ENCODE measurements around the gene NDUFAF4. TPM values are rescaled to one million over a fixed set of nuclear protein-coding genes. Genes with fewer than 3 reads are reported as not detected.

NDUFAF4 gene
- total RNA-seq, 1 donor from 2014 or later, result 50.6 TPM

DNA sequence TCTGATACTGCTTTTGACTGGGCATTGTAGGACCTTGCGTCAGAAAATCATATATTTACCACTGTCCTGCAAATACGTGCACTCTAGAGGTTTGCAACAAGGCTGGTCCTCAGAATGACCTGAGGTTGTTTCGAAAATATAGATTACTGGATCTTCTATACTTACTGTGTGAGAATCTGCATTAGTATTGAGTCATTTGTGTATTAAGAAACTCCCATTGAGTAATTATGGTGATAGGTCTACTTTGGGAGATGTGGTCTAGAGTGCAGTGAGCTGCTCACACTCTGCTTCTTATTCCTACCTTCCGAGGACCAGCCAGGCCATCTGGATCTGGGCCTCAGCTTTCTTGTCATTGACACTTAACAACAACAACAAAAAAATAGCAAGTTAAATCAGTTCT lies 36.4 kb upstream of the NDUFAF4 start:
- no peaks in the 10 kb centered on the region for H3K9me3 ChIP-seq (ENCODE audit: low read depth)
- H4K20me1 ChIP-seq (ENCODE audit: low read depth), result no peaks in the 10 kb centered on the region
- H2AFZ ChIP-seq (replicated peaks), result no peak overlapping the region
- H3K4me2 ChIP-seq, result no peak overlapping the region
- TF ChIP-seq EZH2phosphoT487 (IDR thresholded peaks at IDR 0.05) (no peak), CTCF (IDR thresholded peaks at IDR 0.05) (no peak)
- DNase-seq (ENCODE audit: low spot score), result no peak
- H3K9ac ChIP-seq, result no peak overlapping the region
- no peaks in the 10 kb centered on the region for H3K9me3 Mint-ChIP-seq
- H3K27me3 ChIP-seq, result no peaks in the 10 kb centered on the region
- no peak overlapping the region for H3K4me3 ChIP-seq
- H3K4me1 Mint-ChIP-seq, result peaks cover 9% of the 10 kb centered on the region
- no peaks in the 10 kb centered on the region for H3K4me1 ChIP-seq
- no peaks in the 10 kb centered on the region for H3K36me3 ChIP-seq
- no peaks in the 10 kb centered on the region for H3F3A ChIP-seq (ENCODE audit: low read depth)
- no peaks in the 10 kb centered on the region for H3K36me3 Mint-ChIP-seq
- H3K79me2 ChIP-seq (ENCODE audit: low read depth), result no peaks in the 10 kb centered on the region
- no peak overlapping the region for H3K27ac ChIP-seq
- H3K27me3 Mint-ChIP-seq (ENCODE audit: insufficient read depth, low read depth), result peaks cover 7% of the 10 kb centered on the region
- H3K4me3 Mint-ChIP-seq, result no peak overlapping the region
- H3K27ac Mint-ChIP-seq, result no peak overlapping the region

- Histone ChIP-seq H3K9ac (no peak overlapping the region), H3K9me3 (ENCODE audit: low read depth) (no peaks in the 10 kb centered on the region), H3K36me3 (no peaks in the 10 kb centered on the region), H3K79me2 (ENCODE audit: low read depth) (no peaks in the 10 kb centered on the region), H3K27me3 (no peaks in the 10 kb centered on the region), H3K4me3 (no peak overlapping the region), H4K20me1 (ENCODE audit: low read depth) (no peaks in the 10 kb centered on the region), H2AFZ (replicated peaks) (no peak overlapping the region), H3K4me1 (no peaks in the 10 kb centered on the region), H3K27ac (no peak overlapping the region), H3K4me2 (no peak overlapping the region), H3F3A (ENCODE audit: low read depth) (no peaks in the 10 kb centered on the region)
- no peaks in the 10 kb centered on the region for H3K9me3 Mint-ChIP-seq
- DNase-seq (ENCODE audit: low spot score), result no peak
- H3K27ac Mint-ChIP-seq, result no peak overlapping the region
- H3K36me3 Mint-ChIP-seq, result no peaks in the 10 kb centered on the region
- peaks cover 9% of the 10 kb centered on the region for H3K4me1 Mint-ChIP-seq
- peaks cover 4% of the 10 kb centered on the region for H3K27me3 Mint-ChIP-seq (ENCODE audit: insufficient read depth, low read depth)
- H3K4me3 Mint-ChIP-seq, result no peak overlapping the region
- TF ChIP-seq EZH2 (IDR thresholded peaks at IDR 0.05) (no peak), CTCF (IDR thresholded peaks at IDR 0.05) (no peak), EZH2phosphoT487 (IDR thresholded peaks at IDR 0.05) (no peak)
Observed at GRCh38 chr6:96931198-96931597, 33.5 kb upstream of the NDUFAF4 start.

- H3K27me3 Mint-ChIP-seq (ENCODE audit: insufficient read depth, low read depth), result peaks cover 4% of the 10 kb centered on the region
- H3K27ac ChIP-seq, result no peak overlapping the region
- H3K27me3 ChIP-seq, result peaks cover 10% of the 10 kb centered on the region
- H3K36me3 ChIP-seq, result no peaks in the 10 kb centered on the region
- H3K9ac ChIP-seq, result no peak overlapping the region
- TF ChIP-seq CTCF (IDR thresholded peaks at IDR 0.05) (no peak), EZH2phosphoT487 (IDR thresholded peaks at IDR 0.05) (no peak), EZH2 (IDR thresholded peaks at IDR 0.05) (no peak)
- H3K9me3 ChIP-seq (ENCODE audit: low read depth), result no peaks in the 10 kb centered on the region
- H3K36me3 Mint-ChIP-seq, result no peaks in the 10 kb centered on the region
- peaks cover 7% of the 10 kb centered on the region for H3F3A ChIP-seq (ENCODE audit: low read depth)
- no peaks in the 10 kb centered on the region for H3K9me3 Mint-ChIP-seq
- no peak for DNase-seq (ENCODE audit: low spot score)
- H3K4me1 Mint-ChIP-seq, result peaks cover 12% of the 10 kb centered on the region
- no peak overlapping the region for H3K4me3 ChIP-seq
- no peaks in the 10 kb centered on the region for H3K4me1 ChIP-seq
- H3K27ac Mint-ChIP-seq, result no peak overlapping the region
- no peaks in the 10 kb centered on the region for H3K79me2 ChIP-seq (ENCODE audit: low read depth)
- no peak overlapping the region for H3K4me2 ChIP-seq
- no peaks in the 10 kb centered on the region for H4K20me1 ChIP-seq (ENCODE audit: low read depth)
- no peak overlapping the region for H2AFZ ChIP-seq (replicated peaks)
- no peak overlapping the region for H3K4me3 Mint-ChIP-seq
Observed at GRCh38 chr6:96929741-96930140, 32.0 kb upstream of the NDUFAF4 start.

All from neural progenitor cell (in vitro differentiated cells).